ENCODE results near the gene C19orf25.

DNA sequence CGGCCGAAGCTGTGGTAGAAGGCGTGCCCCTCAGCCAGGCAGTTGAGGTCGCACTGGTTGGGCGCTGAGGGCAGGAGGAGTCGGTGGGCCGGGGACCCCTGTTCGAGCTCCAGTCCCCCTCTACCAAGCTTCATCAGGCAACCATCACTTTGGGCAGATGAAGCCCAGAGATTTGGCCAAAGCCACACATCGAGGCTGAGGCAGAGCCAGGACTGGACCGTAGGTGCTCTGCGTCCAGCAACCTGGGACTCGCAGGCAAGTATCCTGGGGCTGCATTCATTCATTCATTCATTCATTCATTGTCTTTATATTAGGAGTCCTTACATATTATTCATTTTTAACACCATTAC lies 29.5 kb upstream of the C19orf25 start:
- TF ChIP-seq, protein P1, sequence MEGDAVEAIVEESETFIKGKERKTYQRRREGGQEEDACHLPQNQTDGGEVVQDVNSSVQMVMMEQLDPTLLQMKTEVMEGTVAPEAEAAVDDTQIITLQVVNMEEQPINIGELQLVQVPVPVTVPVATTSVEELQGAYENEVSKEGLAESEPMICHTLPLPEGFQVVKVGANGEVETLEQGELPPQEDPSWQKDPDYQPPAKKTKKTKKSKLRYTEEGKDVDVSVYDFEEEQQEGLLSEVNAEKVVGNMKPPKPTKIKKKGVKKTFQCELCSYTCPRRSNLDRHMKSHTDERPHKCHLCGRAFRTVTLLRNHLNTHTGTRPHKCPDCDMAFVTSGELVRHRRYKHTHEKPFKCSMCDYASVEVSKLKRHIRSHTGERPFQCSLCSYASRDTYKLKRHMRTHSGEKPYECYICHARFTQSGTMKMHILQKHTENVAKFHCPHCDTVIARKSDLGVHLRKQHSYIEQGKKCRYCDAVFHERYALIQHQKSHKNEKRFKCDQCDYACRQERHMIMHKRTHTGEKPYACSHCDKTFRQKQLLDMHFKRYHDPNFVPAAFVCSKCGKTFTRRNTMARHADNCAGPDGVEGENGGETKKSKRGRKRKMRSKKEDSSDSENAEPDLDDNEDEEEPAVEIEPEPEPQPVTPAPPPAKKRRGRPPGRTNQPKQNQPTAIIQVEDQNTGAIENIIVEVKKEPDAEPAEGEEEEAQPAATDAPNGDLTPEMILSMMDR (conservative IDR thresholded peaks at IDR 0.05 in 1 of 2, IDR thresholded peaks at IDR 0.05 in 1 of 2; ENCODE audit: low read depth in 1 of 2, low read length in 2 of 2): no peak
- TF ChIP-seq EZH2 (IDR thresholded peaks at IDR 0.05; ENCODE audit: low read length, missing control alignments): no peak
